Measurements from ENCODE around the gene SHH. TPM values are rescaled to one million over a fixed set of nuclear protein-coding genes. Genes with fewer than 3 reads are reported as not detected.

SHH gene
- total and polyA plus RNA-seq, 2 of the 13 experiments (the other 11 are each of a cell fraction or from before 2014, with no cell fraction given) = 1.9 to 3.4 TPM

DNA sequence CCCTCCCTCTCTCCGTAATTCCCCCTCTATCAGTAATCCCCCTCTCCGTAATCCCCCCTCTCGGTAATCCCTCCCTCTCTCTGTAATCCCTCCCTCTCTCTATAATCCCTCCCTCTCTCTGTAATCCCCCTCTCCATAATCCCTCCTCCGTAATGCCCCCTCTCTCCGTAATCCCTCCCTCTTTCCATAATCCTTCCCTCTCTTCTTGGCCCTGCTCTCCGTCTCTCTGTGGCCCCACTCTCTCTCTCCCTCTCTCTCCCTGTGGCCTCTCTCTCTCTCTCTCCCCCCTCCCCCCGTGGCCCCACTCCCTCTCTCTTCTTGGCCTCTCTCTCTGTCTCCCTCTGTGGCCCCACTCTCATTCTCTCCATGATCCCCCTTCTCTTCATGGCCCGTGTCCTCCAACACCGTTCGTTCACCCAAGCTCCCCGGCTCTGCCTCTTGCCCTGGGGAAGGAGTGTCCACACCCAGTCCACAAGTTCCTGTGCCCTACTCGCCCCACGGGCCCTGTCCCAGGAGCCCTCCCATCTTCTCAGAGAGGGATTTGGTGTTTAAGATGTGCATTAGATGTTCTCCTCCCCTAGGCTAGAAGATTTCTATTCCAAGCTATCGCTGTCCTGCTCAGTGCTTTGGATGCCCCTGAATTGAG, 19.8 kb downstream of the SHH start:
- Histone ChIP-seq H3K4me1 (ENCODE audit: insufficient read depth, low read length) (peaks cover 40% of the 10 kb centered on the region), H3K79me2 (ENCODE audit: insufficient read depth, low read length) (no peaks in the 10 kb centered on the region), H3K36me3 (replicated peaks in 1 of 2; ENCODE audit: control insufficient read depth in 1 of 2, insufficient read depth in 2 of 2, low read length in 2 of 2) (no peaks in the 10 kb centered on the region), H3K27ac (ENCODE audit: extremely low read length, insufficient read depth, low read length) (no peak overlapping the region), H4K20me1 (ENCODE audit: insufficient read depth, low read length) (no peaks in the 10 kb centered on the region), H2AFZ (ENCODE audit: low read length) (no peak overlapping the region), H3K9ac (ENCODE audit: insufficient read depth, low read depth, low read length) (no peak overlapping the region), H3K4me2 (ENCODE audit: low read depth, low read length) (no peak overlapping the region), H3K9me3 (ENCODE audit: low read length) (no peaks in the 10 kb centered on the region), H3K27me3 (ENCODE audit: control insufficient read depth in 1 of 2, insufficient read depth in 2 of 2, low read length in 2 of 2) (peaks cover 7 to 20% of the 10 kb centered on the region in 2 experiments; a peak in 3 of 5 replicates), H3K4me3 (replicated peaks in 1 of 3; ENCODE audit: insufficient read depth in 1 of 3, low read depth in 2 of 3, low read length in 3 of 3) (no peak overlapping the region)
- no peak for TF ChIP-seq TSC22D2 (CRISPR knock-in tag; IDR thresholded peaks at IDR 0.05; ENCODE audit: borderline replicate concordance)
- ATAC-seq (no peak), FAIRE-seq (no peak), DNase-seq (ENCODE audit: low spot score) (no peak)
- BruUV-seq (replicated peaks) = no TSS peak
- 46% methylated on average over 13 of the region's 14 CpGs for WGBS (ENCODE audit: low lambda C conversion rate)
- intact Hi-C loops (cut with micrococcal nuclease; ENCODE audit: unreplicated experiment) (no loop called here), in situ Hi-C loops (cut with HindIII; ENCODE audit: extremely low pct_ligation_motif_present, low pct_unique_long_range_greater_than_20kb) (no loop called here)
- POLR2A ChIA-PET = no interaction called here
- CTCF ChIA-PET (ENCODE audit: low intra/inter-chr PET ratio, low total read pairs) = no interaction called here

- peaks cover 42% of the 10 kb centered on the region for H3K4me1 ChIP-seq (ENCODE audit: insufficient read depth, low read length)
- ChIA-PET POLR2A (no interaction called here), CTCF (ENCODE audit: low intra/inter-chr PET ratio, low total read pairs) (no interaction called here)
- no peaks in the 10 kb centered on the region for H4K20me1 ChIP-seq (ENCODE audit: insufficient read depth, low read length)
- no peak overlapping the region for H3K27ac ChIP-seq (ENCODE audit: extremely low read length, insufficient read depth, low read length)
- H3K36me3 ChIP-seq (replicated peaks in 1 of 2; ENCODE audit: control insufficient read depth in 1 of 2, insufficient read depth in 2 of 2, low read length in 2 of 2) = no peaks in the 10 kb centered on the region
- no peak for DNase-seq (ENCODE audit: low spot score)
- TF ChIP-seq PCBP2 (optimal IDR thresholded peaks at IDR 0.05; ENCODE audit: low read depth, low read length, poor library complexity, severe bottlenecking) (peak; percentile 98), ZNF841 (CRISPR knock-in tag; IDR thresholded peaks at IDR 0.05; ENCODE audit: borderline replicate concordance) (no peak)
- no TSS peak for BruUV-seq (replicated peaks)
- peak overlapping the region; percentile 58; the same call in 1 of the 2 replicates for H3K4me2 ChIP-seq (ENCODE audit: low read depth, low read length)
- H3K79me2 ChIP-seq (ENCODE audit: insufficient read depth, low read length) = no peaks in the 10 kb centered on the region
- FAIRE-seq = no peak
- intact Hi-C loops (cut with micrococcal nuclease; ENCODE audit: unreplicated experiment) = no loop called here
- WGBS (ENCODE audit: low lambda C conversion rate) = 59% methylated on average over 6 of the region's 7 CpGs
- H3K4me3 ChIP-seq (replicated peaks in 1 of 3; ENCODE audit: insufficient read depth in 1 of 3, low read depth in 2 of 3, low read length in 3 of 3) = peak overlapping the region in 1 of 3 experiments; percentile 36; a peak in 1 of 6 replicates
- H3K27me3 ChIP-seq (ENCODE audit: control insufficient read depth in 1 of 2, insufficient read depth in 2 of 2, low read length in 2 of 2) = peaks cover 7 to 17% of the 10 kb centered on the region in 2 experiments; a peak in 3 of 5 replicates
- ATAC-seq = no peak
- H3K9me3 ChIP-seq (ENCODE audit: low read length) = no peaks in the 10 kb centered on the region
- no peak overlapping the region for H2AFZ ChIP-seq (ENCODE audit: low read length)
- in situ Hi-C loops (cut with HindIII; ENCODE audit: extremely low pct_ligation_motif_present, low pct_unique_long_range_greater_than_20kb) = no loop called here
- H3K9ac ChIP-seq (ENCODE audit: insufficient read depth, low read depth, low read length) = no peak overlapping the region
These were observed 20.4 kb downstream of the SHH start for GRCh38 chr7:155791836-155792235.

Data from HepG2 (cell line).